Uterus (tissue), 4 donors: ENCODE results near the gene ALKBH8. TPM values are rescaled to one million over a fixed set of nuclear protein-coding genes. Genes with fewer than 3 reads are reported as not detected.

Experiments
- DNase-seq, 2 donors: peaks; one replicate each; pipeline ENCODE4 v3.0.0-alpha.2; 2019 to 2020
- H3K27ac ChIP-seq, 2 donors: fragments of 200-600 bp; sonication (generic); 1 replicate in 1 of 2; 2 replicates in 1 of 2; pipeline ENCODE4 v1.5.1; 2016 to 2018
- H3K27me3 ChIP-seq, 2 donors: fragments of 200-600 bp; sonication (generic); one replicate each; pipeline ENCODE4 v1.5.1; 2018 to 2019; ENCODE audit warnings: control low read depth in 1 of 2
- H3K36me3 ChIP-seq, 2 donors: fragments of 200-600 bp; sonication (generic); one replicate each; pipeline ENCODE4 v1.5.1; 2019; ENCODE audit warnings: control low read depth in 1 of 2
- H3K4me1 ChIP-seq, 2 donors: fragments of 200-600 bp; sonication (generic); one replicate each; pipeline ENCODE4 v1.5.1; 2018 to 2019; ENCODE audit warnings: control low read depth in 1 of 2
- H3K4me3 ChIP-seq, 2 donors: fragments of 200-600 bp; sonication (generic); 1 replicate in 1 of 2; 2 replicates in 1 of 2; pipeline ENCODE4 v1.5.1; 2018 to 2019; ENCODE audit warnings: mild to moderate bottlenecking in 1 of 2
- H3K9me3 ChIP-seq, 2 donors: fragments of 200-600 bp; sonication (generic); one replicate each; pipeline ENCODE4 v1.5.1; 2019; ENCODE audit warnings: control low read depth in 1 of 2
- CTCF ChIP-seq, 4 experiments: fragments of 200-600 bp in 2 of 4; fragments of 450-650 bp in 2 of 4; sonication (generic) in 2 of 4; IDR thresholded peaks; one replicate each; pipeline ENCODE4 v1.5.1; 2016 to 2019; ENCODE audit warnings: antibody characterized with exemption in 4 of 4, mild to moderate bottlenecking in 2 of 4, moderate library complexity in 1 of 4
- POLR2A ChIP-seq, 2 donors: fragments of 450-650 bp; IDR thresholded peaks; one replicate each; pipeline ENCODE4 v1.6.1; 2016; ENCODE audit warnings: antibody characterized with exemption in 2 of 2, mild to moderate bottlenecking in 1 of 2, moderate library complexity in 1 of 2
- intact Hi-C: fragments of 100-400 bp; cut with DNase I; formaldehyde crosslinking; loops from one replicate; pipeline ENCODE4 v1.15.1; 2023; ENCODE audit warnings: low total_unique reads
- total RNA-seq, 4 donors: library from RNA; depleted of rRNA in 3 of 4; stranded (reverse); fragments of >200 nt in 3 of 4; gene quantifications; one replicate each; pipeline versions ENCODE4 v1.1.0 to v1.2.4, GENCODE V29; 2014 to 2023
- donor health status: DM: yes; HTN: yes; CAD: no.

ALKBH8 gene
- total RNA-seq, 4 donors from 2014 or later: 5.1 to 26.1 (median 7.4) TPM

- H3K27me3 ChIP-seq: no peaks in the 10 kb centered on the region
- H3K27ac ChIP-seq: peak overlapping the region; percentile 77 to 95
- no peaks in the 10 kb centered on the region for H3K9me3 ChIP-seq
- no peak for DNase-seq
- intact Hi-C loops: no loop called here
- peak overlapping the region; percentile 71 to 75 for H3K4me3 ChIP-seq
- no peaks in the 10 kb centered on the region for H3K36me3 ChIP-seq
- TF ChIP-seq CTCF (IDR thresholded peaks at IDR 0.05): no peak
- H3K4me1 ChIP-seq: no peaks in the 10 kb centered on the region
These were observed 108.4 kb downstream of the ALKBH8 start for GRCh38 chr11:107457205-107457557.

GRCh38 chr11:107453594-107454286 lies 111.8 kb downstream of the ALKBH8 start:
- H3K27me3 ChIP-seq: no peaks in the 10 kb centered on the region
- H3K9me3 ChIP-seq: no peaks in the 10 kb centered on the region
- H3K4me3 ChIP-seq: no peak overlapping the region
- H3K4me1 ChIP-seq: no peaks in the 10 kb centered on the region
- TF ChIP-seq CTCF (IDR thresholded peaks at IDR 0.05) (no peak), POLR2A (IDR thresholded peaks at IDR 0.05) (no peak)
- intact Hi-C loops: no loop called here
- H3K36me3 ChIP-seq: no peaks in the 10 kb centered on the region
- no peak overlapping the region for H3K27ac ChIP-seq
- no peak for DNase-seq

Other genes with a start within 250 kb of the ALKBH8 start
- gene CWF19L2, start 107.9 kb downstream of the ALKBH8 start, total RNA-seq: 10 to 100 TPM; 16.1 to 41.0 (median 27.8) TPM
- 1 to 10 TPM in 1 of 4 donors, not detected in 3; 8.9 TPM for gene ELMOD1, start 25.4 kb upstream of the ALKBH8 start, total RNA-seq
- 1 to 10 TPM in 2 of 4 donors, not detected in 2; 2.0 to 2.3 TPM for gene SLN, start 146.3 kb upstream of the ALKBH8 start, total RNA-seq